Peyer's patch (tissue), 4 donors: ENCODE results near the gene ADH5. TPM values are rescaled to one million over a fixed set of nuclear protein-coding genes. Genes with fewer than 3 reads are reported as not detected.

Experiments
- DNase-seq, 3 donors: peaks; one replicate each; pipeline ENCODE4 v3.0.0-alpha.2; 2017 to 2019
- H3K27ac ChIP-seq, 4 donors: fragments of 200-600 bp; sonication (generic); one replicate each; pipeline ENCODE4 v1.5.1; 2016 to 2019
- H3K27me3 ChIP-seq, 2 donors: fragments of 200-600 bp; sonication (generic); one replicate each; pipeline ENCODE4 v1.5.1; 2019
- H3K36me3 ChIP-seq, 3 donors: fragments of 200-600 bp; sonication (generic); one replicate each; pipeline ENCODE4 v1.5.1; 2016 to 2019
- H3K4me1 ChIP-seq, 4 donors: fragments of 200-600 bp; sonication (generic); one replicate each; pipeline ENCODE4 v1.5.1; 2016 to 2019
- H3K4me3 ChIP-seq, 4 donors: fragments of 200-600 bp; sonication (generic); 1 replicate in 3 of 4; 2 replicates in 1 of 4; pipeline ENCODE4 v1.5.1; 2016 to 2019; ENCODE audit warnings: mild to moderate bottlenecking in 1 of 4
- H3K9me3 ChIP-seq, 4 donors: fragments of 200-600 bp; sonication (generic); one replicate each; pipeline ENCODE4 v1.5.1; 2016 to 2019; ENCODE audit warnings: mild to moderate bottlenecking in 1 of 4
- POLR2A ChIP-seq, 2 donors: fragments of 450-650 bp; IDR thresholded peaks; one replicate each; pipeline ENCODE4 v1.5.1; 2017; ENCODE audit warnings: antibody characterized with exemption in 2 of 2, mild to moderate bottlenecking in 2 of 2, moderate library complexity in 2 of 2
- total RNA-seq, 4 donors: library from RNA; depleted of rRNA; stranded (reverse); fragments of >200 nt; gene quantifications; one replicate each; pipeline ENCODE4 v1.1.0, GENCODE V29; 2016
- TF ChIP-seq, protein P1 (sequence below), 6 experiments: fragments of 450-650 bp in 4 of 6; fragments of 200-600 bp in 2 of 6; sonication (generic) in 1 of 6; IDR thresholded peaks; one replicate each; pipeline ENCODE4 v1.5.1; 2017 to 2019; ENCODE audit warnings: antibody characterized with exemption in 6 of 6, mild to moderate bottlenecking in 3 of 6, moderate library complexity in 1 of 6

ADH5 gene
- total RNA-seq, 4 donors from 2014 or later = 61.1 to 80.3 (median 73.5) TPM

GRCh38 chr4:99079625-99080295, 8.8 kb downstream of the ADH5 start:
- Histone ChIP-seq H3K27ac (no peak overlapping the region), H3K27me3 (no peaks in the 10 kb centered on the region), H3K36me3 (peaks cover 0 to 87% (median 3%) of the 10 kb centered on the region in 3 donors), H3K4me1 (peaks cover 0 to 10% (median 0%) of the 10 kb centered on the region in 4 donors), H3K4me3 (no peak overlapping the region), H3K9me3 (no peaks in the 10 kb centered on the region)
- TF ChIP-seq, protein P1, sequence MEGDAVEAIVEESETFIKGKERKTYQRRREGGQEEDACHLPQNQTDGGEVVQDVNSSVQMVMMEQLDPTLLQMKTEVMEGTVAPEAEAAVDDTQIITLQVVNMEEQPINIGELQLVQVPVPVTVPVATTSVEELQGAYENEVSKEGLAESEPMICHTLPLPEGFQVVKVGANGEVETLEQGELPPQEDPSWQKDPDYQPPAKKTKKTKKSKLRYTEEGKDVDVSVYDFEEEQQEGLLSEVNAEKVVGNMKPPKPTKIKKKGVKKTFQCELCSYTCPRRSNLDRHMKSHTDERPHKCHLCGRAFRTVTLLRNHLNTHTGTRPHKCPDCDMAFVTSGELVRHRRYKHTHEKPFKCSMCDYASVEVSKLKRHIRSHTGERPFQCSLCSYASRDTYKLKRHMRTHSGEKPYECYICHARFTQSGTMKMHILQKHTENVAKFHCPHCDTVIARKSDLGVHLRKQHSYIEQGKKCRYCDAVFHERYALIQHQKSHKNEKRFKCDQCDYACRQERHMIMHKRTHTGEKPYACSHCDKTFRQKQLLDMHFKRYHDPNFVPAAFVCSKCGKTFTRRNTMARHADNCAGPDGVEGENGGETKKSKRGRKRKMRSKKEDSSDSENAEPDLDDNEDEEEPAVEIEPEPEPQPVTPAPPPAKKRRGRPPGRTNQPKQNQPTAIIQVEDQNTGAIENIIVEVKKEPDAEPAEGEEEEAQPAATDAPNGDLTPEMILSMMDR (IDR thresholded peaks at IDR 0.05) = no peak
- no peak for TF ChIP-seq POLR2A (IDR thresholded peaks at IDR 0.05)
- no peak for DNase-seq

GRCh38 chr4:99078931-99079624, 9.5 kb downstream of the ADH5 start:
- Histone ChIP-seq H3K4me3 (no peak overlapping the region), H3K27ac (no peak overlapping the region), H3K4me1 (peaks cover 0 to 9% (median 0%) of the 10 kb centered on the region in 4 donors), H3K9me3 (no peaks in the 10 kb centered on the region), H3K27me3 (no peaks in the 10 kb centered on the region), H3K36me3 (peaks cover 0 to 87% (median 3%) of the 10 kb centered on the region in 3 donors)
- TF ChIP-seq POLR2A (IDR thresholded peaks at IDR 0.05) = no peak
- TF ChIP-seq, protein P1 (IDR thresholded peaks at IDR 0.05) = no peak
- no peak for DNase-seq

- Histone ChIP-seq H3K27me3 (no peaks in the 10 kb centered on the region), H3K4me1 (peaks cover 0 to 9% (median 0%) of the 10 kb centered on the region in 4 donors), H3K36me3 (peaks cover 0 to 87% (median 0%) of the 10 kb centered on the region in 3 donors), H3K27ac (no peak overlapping the region), H3K9me3 (no peaks in the 10 kb centered on the region), H3K4me3 (no peak overlapping the region)
- DNase-seq = no peak
- TF ChIP-seq POLR2A (IDR thresholded peaks at IDR 0.05) = no peak
- TF ChIP-seq, protein P1 (IDR thresholded peaks at IDR 0.05) = no peak
Measured at GRCh38 chr4:99078336-99078735, 10.3 kb downstream of the ADH5 start.

- Histone ChIP-seq H3K27ac (no peak overlapping the region), H3K36me3 (peaks cover 0 to 87% (median 0%) of the 10 kb centered on the region in 3 donors), H3K27me3 (no peaks in the 10 kb centered on the region), H3K4me1 (peaks cover 0 to 9% (median 0%) of the 10 kb centered on the region in 4 donors), H3K4me3 (no peak overlapping the region), H3K9me3 (no peaks in the 10 kb centered on the region)
- TF ChIP-seq POLR2A (IDR thresholded peaks at IDR 0.05) = no peak
- TF ChIP-seq, protein P1 (IDR thresholded peaks at IDR 0.05) = no peak
- DNase-seq = no peak
Measured at GRCh38 chr4:99077177-99077576, 11.4 kb downstream of the ADH5 start.

DNA sequence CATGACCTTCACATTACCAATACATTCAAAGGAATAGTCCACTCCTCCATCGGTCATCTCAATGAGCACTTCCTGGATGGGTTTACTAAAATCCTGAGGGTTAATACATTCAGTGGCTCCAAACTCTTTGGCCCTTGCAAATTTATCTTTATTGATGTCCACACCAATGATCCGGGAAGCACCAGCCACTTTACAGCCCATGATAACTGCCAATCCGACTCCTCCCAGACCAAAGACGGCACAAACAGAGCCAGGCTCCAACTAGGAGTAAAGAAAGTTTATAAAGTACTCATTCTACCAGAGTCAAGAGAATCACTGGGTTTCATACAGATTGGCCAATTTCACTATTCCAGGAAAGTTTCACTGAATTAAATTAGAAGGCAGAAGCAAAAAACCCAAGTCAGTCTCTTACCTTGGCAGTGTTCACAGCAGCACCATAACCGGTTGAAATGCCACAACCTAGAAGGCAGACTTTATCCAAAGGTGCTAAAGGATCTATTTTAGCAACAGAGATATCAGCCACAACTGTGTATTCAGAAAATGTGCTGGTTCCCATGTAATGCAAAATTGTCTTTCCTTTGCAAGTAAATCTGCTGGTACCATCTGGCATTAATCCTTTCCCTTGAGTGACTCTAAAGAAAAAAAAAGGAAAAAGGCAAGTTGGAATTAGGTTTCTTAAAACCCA, 12.2 kb downstream of the ADH5 start:
- no peaks in the 10 kb centered on the region for H3K27me3 ChIP-seq
- H3K9me3 ChIP-seq = no peaks in the 10 kb centered on the region
- peaks cover 0 to 87% (median 0%) of the 10 kb centered on the region in 3 donors for H3K36me3 ChIP-seq
- peaks cover 0 to 9% (median 0%) of the 10 kb centered on the region in 4 donors for H3K4me1 ChIP-seq
- DNase-seq = no peak
- no peak overlapping the region for H3K27ac ChIP-seq
- TF ChIP-seq, protein P1 (IDR thresholded peaks at IDR 0.05) = no peak
- TF ChIP-seq POLR2A (IDR thresholded peaks at IDR 0.05) = no peak
- no peak overlapping the region for H3K4me3 ChIP-seq
